22Rv1 (cell line): Measurements from ENCODE around the gene KIRREL3.

Source experiments
- ZFX ChIP-seq: fragments of 450-650 bp; IDR thresholded peaks from 2 replicates; pipeline ENCODE4 v1.6.1; 2017; ENCODE audit warnings: antibody characterized with exemption, borderline replicate concordance
- TF ChIP-seq, protein P1 (sequence below): fragments of 450-650 bp; IDR thresholded peaks from 2 replicates; pipeline ENCODE4 v1.5.1; 2017; ENCODE audit warnings: mild to moderate bottlenecking

DNA sequence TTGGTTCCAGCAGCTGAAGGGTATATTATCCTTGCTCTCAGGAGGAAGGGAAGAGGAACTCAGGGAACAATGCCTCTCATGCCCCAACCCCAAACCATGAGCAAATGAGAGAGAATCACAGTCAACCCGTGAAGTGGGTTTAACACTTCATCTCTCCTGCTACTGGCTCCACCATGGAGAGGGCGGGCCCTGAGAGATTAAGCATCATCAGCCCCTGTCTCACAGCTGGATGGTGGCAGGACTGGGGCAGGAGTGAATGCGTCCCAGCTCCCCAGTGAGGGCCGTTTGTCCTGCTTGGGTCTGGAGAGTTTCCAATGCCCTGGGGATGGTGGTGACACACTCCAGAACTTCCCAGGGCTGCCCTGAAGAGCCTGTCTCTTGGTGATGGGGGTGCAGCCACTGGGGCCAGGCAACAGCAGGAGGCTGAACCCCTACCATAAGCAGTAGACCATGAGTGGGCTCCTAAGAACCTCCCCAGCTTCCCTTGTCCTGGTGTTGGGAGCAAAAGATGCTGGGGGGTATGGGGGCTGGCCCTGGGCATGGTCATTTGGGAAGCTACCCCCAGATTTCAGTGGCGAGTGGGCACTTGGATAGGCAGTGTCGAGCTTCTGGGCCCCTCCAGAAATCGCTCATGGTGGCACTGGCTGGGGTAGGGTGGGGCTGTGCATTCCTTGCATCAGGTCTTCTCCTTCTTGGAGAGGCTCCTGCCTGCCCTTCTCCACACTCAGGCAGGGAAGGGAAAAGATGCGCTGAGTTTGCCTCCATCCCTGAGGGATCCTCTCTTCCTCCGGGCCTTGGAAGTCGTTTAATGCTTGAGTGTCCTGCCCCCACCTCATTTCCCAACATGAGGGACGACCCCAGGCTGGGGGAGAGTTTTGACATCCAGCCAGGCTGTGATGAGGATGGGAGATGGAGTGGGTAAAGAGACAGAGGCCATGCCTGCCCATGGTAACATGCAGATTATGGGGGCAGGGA is 487.5 kb downstream of the KIRREL3 start:
- TF ChIP-seq, protein P1, sequence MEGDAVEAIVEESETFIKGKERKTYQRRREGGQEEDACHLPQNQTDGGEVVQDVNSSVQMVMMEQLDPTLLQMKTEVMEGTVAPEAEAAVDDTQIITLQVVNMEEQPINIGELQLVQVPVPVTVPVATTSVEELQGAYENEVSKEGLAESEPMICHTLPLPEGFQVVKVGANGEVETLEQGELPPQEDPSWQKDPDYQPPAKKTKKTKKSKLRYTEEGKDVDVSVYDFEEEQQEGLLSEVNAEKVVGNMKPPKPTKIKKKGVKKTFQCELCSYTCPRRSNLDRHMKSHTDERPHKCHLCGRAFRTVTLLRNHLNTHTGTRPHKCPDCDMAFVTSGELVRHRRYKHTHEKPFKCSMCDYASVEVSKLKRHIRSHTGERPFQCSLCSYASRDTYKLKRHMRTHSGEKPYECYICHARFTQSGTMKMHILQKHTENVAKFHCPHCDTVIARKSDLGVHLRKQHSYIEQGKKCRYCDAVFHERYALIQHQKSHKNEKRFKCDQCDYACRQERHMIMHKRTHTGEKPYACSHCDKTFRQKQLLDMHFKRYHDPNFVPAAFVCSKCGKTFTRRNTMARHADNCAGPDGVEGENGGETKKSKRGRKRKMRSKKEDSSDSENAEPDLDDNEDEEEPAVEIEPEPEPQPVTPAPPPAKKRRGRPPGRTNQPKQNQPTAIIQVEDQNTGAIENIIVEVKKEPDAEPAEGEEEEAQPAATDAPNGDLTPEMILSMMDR, result no peak
- no peak for TF ChIP-seq ZFX
